Embryonic facial prominence (tissue), 1 donor: ENCODE results near the gene SYDE2.
"Not testable (repeated sequence)": the region's sequence is repeated elsewhere in the genome, so short reads cannot be mapped to it uniquely, and the experiment has no call there.

Experiments
- DNase-seq: peaks from one replicate; pipeline ENCODE4 v3.0.0-alpha.2; 2016; ENCODE audit errors: extremely low spot score

Gene SYDE2, protein sequence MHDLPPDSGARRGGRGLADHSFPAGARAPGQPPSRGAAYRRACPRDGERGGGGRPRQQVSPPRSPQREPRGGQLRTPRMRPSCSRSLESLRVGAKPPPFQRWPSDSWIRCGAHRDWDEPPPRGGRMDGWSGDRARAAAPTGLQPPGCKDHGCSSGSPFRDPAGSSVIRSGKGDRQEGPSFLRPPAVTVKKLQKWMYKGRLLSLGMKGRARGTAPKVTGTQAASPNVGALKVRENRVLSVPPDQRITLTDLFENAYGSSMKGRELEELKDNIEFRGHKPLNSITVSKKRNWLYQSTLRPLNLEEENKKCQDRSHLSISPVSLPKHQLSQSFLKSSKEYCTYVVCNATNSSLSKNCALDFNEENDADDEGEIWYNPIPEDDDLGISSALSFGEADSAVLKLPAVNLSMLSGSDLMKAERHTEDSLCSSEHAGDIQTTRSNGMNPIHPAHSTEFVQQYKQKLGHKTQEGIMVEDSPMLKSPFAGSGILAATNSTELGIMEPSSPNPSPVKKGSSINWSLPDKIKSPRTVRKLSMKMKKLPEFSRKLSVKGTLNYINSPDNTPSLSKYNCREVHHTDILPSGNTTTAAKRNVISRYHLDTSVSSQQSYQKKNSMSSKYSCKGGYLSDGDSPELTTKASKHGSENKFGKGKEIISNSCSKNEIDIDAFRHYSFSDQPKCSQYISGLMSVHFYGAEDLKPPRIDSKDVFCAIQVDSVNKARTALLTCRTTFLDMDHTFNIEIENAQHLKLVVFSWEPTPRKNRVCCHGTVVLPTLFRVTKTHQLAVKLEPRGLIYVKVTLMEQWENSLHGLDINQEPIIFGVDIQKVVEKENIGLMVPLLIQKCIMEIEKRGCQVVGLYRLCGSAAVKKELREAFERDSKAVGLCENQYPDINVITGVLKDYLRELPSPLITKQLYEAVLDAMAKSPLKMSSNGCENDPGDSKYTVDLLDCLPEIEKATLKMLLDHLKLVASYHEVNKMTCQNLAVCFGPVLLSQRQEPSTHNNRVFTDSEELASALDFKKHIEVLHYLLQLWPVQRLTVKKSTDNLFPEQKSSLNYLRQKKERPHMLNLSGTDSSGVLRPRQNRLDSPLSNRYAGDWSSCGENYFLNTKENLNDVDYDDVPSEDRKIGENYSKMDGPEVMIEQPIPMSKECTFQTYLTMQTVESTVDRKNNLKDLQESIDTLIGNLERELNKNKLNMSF

DNA sequence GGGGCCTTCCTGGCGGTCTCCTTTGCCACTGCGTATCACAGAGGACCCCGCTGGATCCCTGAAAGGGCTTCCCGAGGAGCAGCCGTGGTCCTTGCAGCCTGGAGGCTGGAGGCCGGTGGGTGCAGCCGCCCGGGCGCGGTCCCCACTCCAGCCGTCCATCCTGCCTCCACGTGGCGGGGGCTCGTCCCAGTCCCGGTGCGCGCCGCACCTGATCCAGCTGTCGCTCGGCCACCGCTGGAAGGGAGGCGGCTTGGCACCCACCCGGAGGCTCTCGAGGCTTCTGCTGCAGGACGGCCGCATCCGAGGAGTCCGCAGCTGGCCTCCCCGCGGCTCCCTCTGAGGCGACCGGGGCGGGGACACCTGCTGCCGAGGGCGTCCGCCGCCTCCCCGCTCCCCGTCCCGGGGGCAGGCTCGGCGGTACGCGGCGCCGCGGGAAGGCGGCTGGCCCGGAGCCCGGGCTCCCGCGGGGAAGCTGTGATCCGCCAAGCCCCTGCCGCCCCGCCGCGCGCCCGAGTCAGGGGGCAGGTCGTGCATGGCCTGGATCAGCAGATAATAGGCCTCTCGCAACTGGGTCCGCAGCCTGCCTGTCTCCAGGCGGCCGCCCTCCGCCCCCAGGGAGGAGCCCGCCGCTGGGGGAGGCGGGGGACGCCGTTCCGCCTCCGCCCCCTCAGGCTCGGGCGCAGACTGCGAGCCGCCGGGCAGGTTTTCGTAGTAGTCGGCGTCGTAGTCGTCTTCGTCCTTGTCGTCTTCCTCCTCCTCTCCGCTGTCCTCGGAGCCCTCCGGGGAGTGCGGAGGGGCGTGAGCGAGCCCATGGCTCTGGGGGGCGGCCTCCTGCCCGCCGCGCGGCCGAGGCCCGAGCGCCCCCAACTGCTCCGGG lies at the start of gene SYDE2:
Gene SYDE2 (minus strand): TSS at position 554 of the 877 bp plus-strand sequence. CDS start 20 bp downstream, at position 534.
- DNase-seq, result no peak

DNA sequence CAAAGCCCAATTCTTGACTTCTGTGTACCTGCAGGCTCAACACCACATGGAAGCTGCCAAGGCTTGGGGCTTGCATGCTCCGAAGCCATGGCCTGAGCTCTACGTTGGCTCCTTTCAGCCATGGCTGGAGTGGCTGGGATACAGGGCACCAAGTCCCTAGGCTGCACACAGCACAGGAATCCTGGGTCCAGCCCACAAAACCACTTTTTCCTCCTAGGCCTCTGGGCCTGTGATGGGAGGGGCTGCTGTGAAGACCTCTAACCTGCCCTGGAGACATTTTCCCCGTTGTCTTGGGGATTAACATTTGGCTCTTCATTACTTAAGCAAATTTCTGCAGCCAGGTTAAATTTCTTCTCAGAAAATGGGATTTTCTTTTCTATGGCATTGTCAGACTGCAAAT lies 48.2 kb upstream of the SYDE2 start:
- DNase-seq, result not testable (repeated sequence)

- no peak for DNase-seq
These were observed 45.1 kb upstream of the SYDE2 start for GRCh38 chr1:85245891-85246290.

- no peak for DNase-seq
These were observed 44.6 kb upstream of the SYDE2 start for GRCh38 chr1:85245456-85245855.

GRCh38 chr1:85244271-85245061 lies 43.6 kb upstream of the SYDE2 start:
- DNase-seq, result no peak

GRCh38 chr1:85243372-85243771 lies 42.6 kb upstream of the SYDE2 start:
- DNase-seq, result no peak

DNA sequence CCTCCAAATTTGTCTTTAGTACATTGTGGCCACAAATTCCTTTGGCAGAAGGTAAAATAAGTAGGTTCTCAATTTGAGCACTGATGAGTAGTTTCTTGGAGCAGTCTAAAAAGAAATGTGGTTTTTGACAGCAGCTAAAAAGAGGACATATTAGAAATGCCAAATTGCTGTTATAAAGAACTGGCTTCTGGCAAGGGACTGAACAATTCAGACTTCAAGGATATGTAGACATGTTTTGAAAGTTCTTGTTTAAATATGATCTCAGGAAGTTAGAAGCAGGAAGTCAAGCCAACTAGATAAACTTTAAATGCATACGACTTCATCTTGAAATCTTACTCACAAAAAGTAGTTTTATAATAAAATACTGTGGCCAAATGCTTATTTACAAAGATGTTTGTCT lies 39.8 kb upstream of the SYDE2 start:
- no peak for DNase-seq

- no peak for DNase-seq
These were observed 39.4 kb upstream of the SYDE2 start for GRCh38 chr1:85240174-85240601.

DNA sequence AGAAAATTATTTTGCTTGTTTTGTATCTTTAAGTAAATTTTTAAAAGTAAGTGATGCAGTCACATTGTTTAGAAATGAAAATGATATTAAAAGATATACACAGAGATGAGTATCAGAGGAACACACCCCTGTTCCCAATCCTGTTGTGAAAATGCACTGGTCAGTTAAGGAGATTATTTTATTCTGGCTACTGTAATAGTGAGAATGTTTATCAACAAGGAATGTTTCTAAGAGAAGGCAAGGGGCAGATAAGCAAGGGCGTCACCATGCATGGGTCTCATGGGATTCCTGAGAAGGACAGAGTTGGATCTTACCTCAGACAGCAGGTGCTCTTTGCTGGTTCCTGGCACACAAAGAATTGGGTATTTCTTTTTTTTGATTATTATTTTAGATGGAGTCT lies 36.8 kb upstream of the SYDE2 start:
- no peak for DNase-seq

DNA sequence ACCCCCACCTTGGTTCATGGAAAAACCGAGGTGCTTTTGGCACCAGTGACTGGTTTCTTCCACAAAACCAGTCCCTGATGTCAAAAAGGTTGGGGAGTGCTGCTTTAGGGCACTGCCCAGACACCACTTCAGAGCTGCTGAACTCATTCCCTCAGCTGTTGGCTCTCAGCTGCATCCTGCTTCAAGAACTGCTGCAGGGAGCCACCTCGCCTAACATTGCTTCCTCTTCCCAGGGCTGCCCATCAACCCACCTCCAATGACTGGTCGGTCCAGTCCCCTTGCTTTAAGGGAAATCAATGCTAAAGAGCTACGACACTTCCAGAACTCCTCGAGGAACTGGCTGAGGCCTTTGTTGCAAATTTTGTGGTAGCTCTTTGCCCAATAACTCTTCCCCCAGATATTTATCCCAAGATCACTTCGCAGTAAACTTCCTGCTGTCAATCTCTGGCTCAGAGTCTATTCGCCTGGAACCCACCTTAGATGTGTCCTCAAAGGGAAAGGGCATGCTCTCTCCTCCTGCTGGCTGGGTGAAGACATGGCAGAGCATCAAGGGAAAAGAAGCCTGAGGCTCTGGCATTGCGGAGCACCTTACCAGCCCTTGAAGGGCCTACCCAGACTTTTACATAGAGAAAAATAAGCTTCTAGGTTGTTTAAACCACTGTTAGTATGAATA lies 29.6 kb upstream of the SYDE2 start:
- DNase-seq, result no peak

DNA sequence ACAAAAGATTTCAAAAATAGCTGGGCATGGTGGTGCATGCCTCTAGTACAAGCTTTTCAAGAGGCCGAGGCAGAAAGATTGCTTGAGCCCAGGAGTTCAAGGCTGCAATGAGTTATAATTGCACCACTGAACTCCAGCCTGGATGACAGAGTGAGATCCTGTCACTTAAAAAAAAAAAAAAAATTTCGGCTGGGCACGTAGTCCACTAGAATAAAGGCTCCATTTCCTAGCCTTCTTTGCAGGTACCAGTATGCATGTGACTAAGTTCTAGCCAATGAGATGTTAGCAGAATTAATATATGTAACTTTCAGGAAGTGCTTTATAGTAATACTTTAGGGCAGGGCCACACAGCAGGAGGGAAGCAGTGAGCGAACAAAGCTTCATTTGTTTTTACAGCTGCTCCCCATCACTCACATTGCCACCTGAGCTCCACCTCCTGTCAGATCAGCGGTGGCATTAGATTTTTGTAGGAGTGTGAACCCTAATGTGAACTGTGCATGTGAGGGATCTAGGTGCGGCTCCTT lies 28.8 kb upstream of the SYDE2 start:
- DNase-seq, result no peak

GRCh38 chr1:85228972-85229371 lies 28.2 kb upstream of the SYDE2 start:
- no peak for DNase-seq

GRCh38 chr1:85225624-85226380 lies 25.0 kb upstream of the SYDE2 start:
- DNase-seq, result no peak

- DNase-seq, result no peak
These were observed 24.2 kb upstream of the SYDE2 start for GRCh38 chr1:85224734-85225623.

DNA sequence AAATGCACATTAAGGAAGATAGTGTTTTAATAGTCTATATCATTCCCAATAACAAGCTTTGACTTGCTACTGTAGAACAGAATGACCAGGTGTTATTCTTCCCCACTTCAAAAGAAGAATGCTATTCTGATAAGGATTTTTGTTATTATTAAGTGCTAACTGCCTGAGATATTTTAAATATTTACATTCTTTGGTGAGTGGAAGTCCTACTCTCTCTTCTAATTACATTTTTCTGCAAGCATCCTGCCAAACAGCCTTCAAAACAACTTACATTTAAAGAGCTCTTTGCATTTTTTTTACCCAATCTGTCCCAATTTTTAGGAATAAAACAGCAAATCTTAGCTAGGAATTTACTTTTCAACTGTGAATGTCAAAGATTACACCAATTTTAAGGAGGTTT lies 23.5 kb upstream of the SYDE2 start:
- no peak for DNase-seq

DNA sequence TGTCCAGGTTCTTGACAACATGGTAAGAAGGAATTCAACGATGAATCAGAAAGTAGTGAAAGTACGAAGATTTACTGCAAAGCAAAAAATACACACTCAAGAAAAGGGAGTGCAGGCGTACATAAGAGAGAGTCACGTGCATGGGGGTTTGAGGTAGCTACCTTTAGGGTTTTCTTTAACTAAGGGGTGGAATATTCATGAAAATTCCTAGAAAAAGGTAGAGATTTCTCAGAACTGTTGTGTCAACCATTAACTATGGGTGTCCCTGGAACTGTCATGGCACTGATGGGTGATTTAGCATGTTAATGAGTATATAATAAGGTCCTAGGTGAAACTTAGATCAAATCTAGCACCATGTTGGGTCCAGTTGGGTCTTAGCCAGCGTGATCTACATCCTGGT lies 22.5 kb upstream of the SYDE2 start:
- DNase-seq, result no peak

GRCh38 chr1:85220756-85221201 lies 20.0 kb upstream of the SYDE2 start:
- no peak for DNase-seq
